ENCODE data around the gene DRGX. TPM values are rescaled to one million over a fixed set of nuclear protein-coding genes. Genes with fewer than 3 reads are reported as not detected.

DRGX gene
- total and polyA plus RNA-seq, 2 of the 4 experiments (the other 2 are of a cell fraction) = not detected

GRCh38 chr10:49403363-49403762 lies 7.5 kb upstream of the DRGX start:
- Histone ChIP-seq H3K27me3 (ENCODE audit: control insufficient read depth, insufficient read depth, low read length) (peaks cover 47% of the 10 kb centered on the region), H2BK120ac (ENCODE audit: low read depth, low read length) (no peak overlapping the region), H4K91ac (ENCODE audit: insufficient read depth, low read depth, low read length) (no peak overlapping the region), H2AK5ac (ENCODE audit: low read depth, low read length) (no peak overlapping the region), H3K27ac (ENCODE audit: insufficient read depth, low read length) (no peak overlapping the region), H2AK9ac (replicated peaks; ENCODE audit: low read depth, low read length, poor library complexity) (no peak overlapping the region), H3K23ac (ENCODE audit: low read depth, low read length) (no peak overlapping the region), H2AFZ (replicated peaks; ENCODE audit: low read length, poor library complexity) (no peak overlapping the region), H3K56ac (ENCODE audit: extremely low read depth, insufficient read depth, low read length) (no peak overlapping the region), H3K9me3 (ENCODE audit: control insufficient read depth, insufficient read depth, low read length) (no peaks in the 10 kb centered on the region), H3K18ac (ENCODE audit: low read depth, low read length) (no peak overlapping the region), H3K79me1 (ENCODE audit: low read depth in 1 of 2, low read length in 2 of 2) (no peaks in the 10 kb centered on the region), H3K4me1 (ENCODE audit: control insufficient read depth, insufficient read depth, low read length) (no peaks in the 10 kb centered on the region), H2BK20ac (ENCODE audit: low read depth, low read length) (no peak overlapping the region), H3K9me1 (ENCODE audit: insufficient read depth, low read length) (no peaks in the 10 kb centered on the region), H3K9ac (ENCODE audit: low read depth, low read length) (no peak overlapping the region), H4K8ac (ENCODE audit: low read depth in 2 of 2, low read length in 2 of 2) (no peak overlapping the region), H2BK5ac (ENCODE audit: low read depth, low read length, poor library complexity, severe bottlenecking) (no peak overlapping the region), H3K14ac (replicated peaks; ENCODE audit: low read depth, low read length) (no peak overlapping the region), H4K20me1 (ENCODE audit: insufficient read depth, low read length) (no peaks in the 10 kb centered on the region), H3K4me3 (ENCODE audit: insufficient read depth, low read depth, low read length) (no peak overlapping the region), H3K36me3 (ENCODE audit: control insufficient read depth, insufficient read depth, low read length) (no peaks in the 10 kb centered on the region), H3K4me2 (ENCODE audit: low read depth, low read length) (no peak overlapping the region), H2BK15ac (ENCODE audit: low read depth, low read length) (no peak overlapping the region), H3K4ac (ENCODE audit: low read depth, low read length) (no peak overlapping the region), H4K5ac (ENCODE audit: low read depth, low read length) (no peak overlapping the region)
- dilution Hi-C loops (cut with HindIII; ENCODE audit: low sequenced_read_pairs, unreplicated experiment) (no loop called here), in situ Hi-C loops (cut with MboI; ENCODE audit: low sequenced_read_pairs) (no loop called here), intact Hi-C loops (cut with micrococcal nuclease) (no loop called here)
- WGBS, 2 experiments (ENCODE audit: extremely low coverage in 2 of 2, insufficient read length in 1 of 2) = 39 to 100% methylated on average over 1 to 2 of the region's 3 CpGs
- ChIA-PET POLR2A (ENCODE audit: unreplicated experiment) (no interaction called here), CTCF (interaction anchor here (0.6 kb wide), 1 partner anchor 109 kb away, joined by 3 read pairs; no protein-coding TSS in a partner anchor)
- DNase-seq (no peak), ATAC-seq (ENCODE audit: low read depth) (no peak)
- no TSS peak for BruUV-seq (replicated peaks)
- no peak for TF ChIP-seq MXI1 (IDR thresholded peaks at IDR 0.05; ENCODE audit: borderline replicate concordance, low read depth, low read length)

All from IMR-90 (cell line).